UCSD-AML1 (cell line): ENCODE results near the gene SHB.
"Not testable (repeated sequence)": the region's sequence is repeated elsewhere in the genome, so short reads cannot be mapped to it uniquely, and the experiment has no call there.

ENCODE experiments used
- DNase-seq: peaks from one replicate; lab custom pipeline; 2025; ENCODE audit not compliant: unreplicated experiment; lab: John Stamatoyannopoulos, UW

The SHB gene

GRCh38 chr9:37906312-37907239 lies 162.5 kb downstream of the SHB start:
- no peak for DNase-seq

DNA sequence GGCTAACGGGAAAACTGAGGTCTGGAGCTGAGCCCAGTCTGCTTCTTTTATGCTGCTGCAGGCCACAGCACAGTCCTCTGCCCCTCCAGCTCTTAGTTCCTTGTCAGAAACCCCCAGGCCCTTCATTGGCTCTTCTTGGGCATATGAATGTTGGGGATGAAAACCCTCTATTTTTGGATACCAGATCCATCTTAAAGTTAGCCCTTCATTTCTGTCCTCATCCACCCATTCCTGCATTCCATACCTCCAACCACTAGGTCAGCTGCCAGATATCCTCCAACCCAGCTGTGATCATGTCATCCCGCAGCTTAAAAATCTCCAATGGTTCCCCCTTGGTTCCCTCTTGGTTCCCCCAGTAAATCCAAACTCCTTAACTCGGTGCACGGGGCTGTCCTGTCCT lies 163.3 kb downstream of the SHB start:
- no peak for DNase-seq

DNA sequence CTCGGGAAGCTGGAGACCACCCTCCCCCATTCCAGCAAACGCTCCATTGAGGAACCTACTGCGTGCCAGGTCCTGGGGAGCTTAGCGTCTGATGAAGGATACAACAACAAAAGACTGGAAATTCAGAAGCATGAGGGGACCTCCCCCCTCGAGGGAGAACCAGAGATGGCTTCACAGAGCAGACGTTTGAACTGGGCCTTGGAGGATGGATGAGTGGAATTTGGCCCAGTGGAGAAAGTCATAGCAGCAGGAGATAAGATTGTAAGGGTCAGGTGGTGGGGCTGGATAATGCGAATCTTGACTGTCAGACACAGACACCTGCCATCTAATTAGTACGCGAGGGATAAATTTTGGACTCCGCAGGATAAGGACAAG lies 163.9 kb downstream of the SHB start:
- DNase-seq, result no peak

DNA sequence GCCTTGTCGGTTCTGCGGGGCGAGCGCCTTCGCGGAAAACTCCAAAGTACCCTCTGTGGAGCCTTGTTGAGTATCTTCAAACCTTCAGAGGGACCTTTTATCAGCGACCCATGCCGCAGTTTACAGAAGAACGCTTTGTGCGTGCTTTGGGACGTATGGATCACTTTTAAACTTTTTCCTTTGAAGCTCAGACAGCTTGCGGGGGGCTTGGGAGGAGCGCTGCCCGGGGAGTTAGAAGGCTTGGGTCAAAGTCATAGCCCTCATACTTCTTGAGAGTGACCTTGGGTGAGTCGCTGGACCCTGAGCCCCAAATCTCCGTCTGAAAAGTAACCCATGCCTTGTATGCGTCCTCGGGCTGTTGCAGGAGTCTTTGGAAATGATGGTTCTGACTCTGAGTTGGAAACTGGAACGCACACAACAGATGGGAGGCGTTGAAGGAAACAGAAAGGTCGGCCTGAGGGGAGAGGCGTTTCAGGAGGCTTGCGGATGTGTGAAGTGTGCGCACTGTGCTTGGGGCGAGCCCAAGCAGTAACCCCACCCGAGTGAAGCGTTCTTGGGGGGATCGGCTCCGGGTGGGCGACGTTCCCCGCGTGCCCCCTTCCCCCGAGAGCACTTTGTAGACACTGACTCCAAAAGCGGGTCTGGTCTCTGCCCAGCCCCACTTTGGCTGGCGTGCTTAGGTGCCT lies 164.4 kb downstream of the SHB start:
- DNase-seq, result no peak

GRCh38 chr9:37903647-37904444 lies 165.2 kb downstream of the SHB start, which contains the start of gene SLC25A51:
Gene SLC25A51 (minus strand): TSS chr9:37904127. CDS start chr9:37888550, 15,577 bp downstream.
- peak; percentile 95 for DNase-seq

DNA sequence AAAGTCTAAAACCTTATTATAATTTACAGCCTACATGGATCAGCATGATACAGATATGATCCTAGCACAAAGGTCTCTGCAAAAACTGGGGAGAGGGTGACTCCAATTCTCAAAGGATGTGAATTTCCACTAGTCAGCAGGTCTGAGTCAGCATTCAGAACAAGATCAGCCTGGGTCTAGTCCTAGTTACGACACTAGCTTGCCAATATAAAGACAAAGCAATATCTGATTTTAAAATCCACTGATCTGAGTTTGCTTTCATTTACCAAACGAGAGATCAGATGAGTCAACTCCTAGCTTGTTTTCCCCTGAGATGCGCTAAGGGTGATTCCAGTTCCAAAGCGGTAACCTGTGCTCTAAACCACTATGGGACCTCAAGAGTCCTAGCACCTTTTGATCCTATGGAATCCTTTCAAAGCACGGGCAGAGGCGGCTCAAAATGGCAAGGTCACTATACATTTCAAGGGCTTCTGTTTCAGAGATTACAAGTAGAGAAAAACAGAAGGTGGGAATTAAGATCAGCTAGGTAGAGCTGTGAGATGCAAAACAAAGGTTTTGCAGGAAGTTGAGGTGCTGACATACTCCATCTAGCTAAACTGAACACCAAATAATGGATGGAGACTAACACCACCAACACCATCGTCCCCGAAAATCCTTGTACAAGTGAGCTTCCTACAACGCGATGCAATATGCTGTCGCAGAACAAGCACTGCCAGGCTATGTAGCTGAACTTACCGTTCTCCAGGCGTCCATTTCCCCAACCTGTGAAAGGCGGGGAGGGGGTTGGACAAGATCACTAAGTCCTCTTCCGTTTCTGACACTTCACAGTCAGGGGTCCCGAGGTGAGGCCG lies 166.0 kb downstream of the SHB start:
- no peak for DNase-seq

DNA sequence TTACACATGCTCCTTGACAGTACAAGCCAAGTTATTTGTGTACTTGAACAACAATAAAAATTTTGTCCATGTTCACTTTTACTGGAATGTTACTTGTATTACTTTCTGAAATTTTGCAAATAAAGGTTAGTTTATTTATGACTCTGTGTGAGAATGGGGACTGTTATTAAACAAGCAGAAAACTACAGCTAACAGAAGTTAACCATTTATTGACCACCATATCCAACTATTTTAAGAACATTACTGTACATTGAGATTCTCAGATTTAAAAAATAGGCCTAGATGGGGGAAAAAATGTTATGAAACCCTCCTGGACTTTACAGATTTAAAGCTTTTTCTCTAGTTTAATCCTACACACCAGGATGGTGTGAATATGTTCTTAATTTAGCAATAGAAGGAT lies 166.9 kb downstream of the SHB start:
- DNase-seq, result no peak

DNA sequence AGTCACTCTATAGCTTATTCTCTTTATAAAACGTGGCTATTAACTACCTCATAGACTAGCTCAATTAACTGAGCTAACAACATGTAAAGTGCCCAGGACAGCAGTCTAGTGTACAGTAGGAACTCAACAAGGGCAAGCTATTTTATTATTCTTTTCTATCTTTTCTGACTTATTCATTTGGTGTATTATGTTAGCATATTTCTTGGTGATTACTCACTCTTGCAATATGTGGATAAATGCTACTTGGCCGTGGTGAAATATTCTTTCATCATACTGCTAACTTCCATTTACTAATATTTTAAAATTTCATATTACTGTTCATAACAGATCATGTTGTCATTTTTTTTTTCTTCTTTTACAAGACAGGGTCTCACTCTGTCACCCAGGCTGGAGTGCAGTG lies 170.0 kb downstream of the SHB start:
- DNase-seq, result no peak

DNA sequence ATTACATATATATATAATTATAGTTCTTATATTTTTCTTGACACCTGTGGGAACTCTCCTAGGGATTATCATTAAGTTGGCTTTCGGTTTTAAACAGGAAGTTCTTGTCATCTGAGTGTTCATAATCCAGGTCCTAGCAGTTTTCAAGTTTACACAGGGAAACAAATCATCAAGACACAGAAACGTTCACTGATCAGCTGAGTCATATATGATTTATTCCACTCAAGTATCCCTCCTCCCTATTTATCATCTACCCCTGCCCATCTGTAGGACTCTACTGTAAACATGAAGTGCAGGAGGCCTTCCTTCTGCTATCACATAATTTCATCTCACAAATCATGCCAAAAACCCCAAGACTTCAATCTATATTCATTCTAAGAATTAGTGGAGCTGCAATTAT lies 171.4 kb downstream of the SHB start:
- no peak for DNase-seq

DNA sequence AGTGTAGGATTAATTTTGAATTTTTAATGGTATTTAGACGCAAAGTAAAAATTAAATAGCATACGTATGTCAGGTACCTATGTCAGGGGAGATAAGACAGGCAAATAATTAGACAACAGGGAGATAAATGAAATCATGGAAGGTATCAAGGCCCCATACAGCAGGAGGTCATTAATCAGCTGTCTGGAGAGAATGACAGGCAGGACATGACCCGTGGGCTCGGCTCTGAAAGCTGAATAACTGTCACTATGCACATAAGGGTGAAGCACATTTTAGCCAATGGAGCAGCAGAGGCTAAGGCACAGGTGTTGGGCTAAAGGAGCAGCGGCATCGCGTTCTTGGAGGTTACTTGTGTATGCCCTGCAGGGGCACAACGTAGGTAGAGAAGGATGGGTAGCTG lies 177.0 kb downstream of the SHB start:
- DNase-seq, result no peak

GRCh38 chr9:37891042-37891441 lies 178.0 kb downstream of the SHB start:
- not testable (repeated sequence) for DNase-seq

GRCh38 chr9:37889536-37889935 lies 179.5 kb downstream of the SHB start:
- DNase-seq, result no peak

DNA sequence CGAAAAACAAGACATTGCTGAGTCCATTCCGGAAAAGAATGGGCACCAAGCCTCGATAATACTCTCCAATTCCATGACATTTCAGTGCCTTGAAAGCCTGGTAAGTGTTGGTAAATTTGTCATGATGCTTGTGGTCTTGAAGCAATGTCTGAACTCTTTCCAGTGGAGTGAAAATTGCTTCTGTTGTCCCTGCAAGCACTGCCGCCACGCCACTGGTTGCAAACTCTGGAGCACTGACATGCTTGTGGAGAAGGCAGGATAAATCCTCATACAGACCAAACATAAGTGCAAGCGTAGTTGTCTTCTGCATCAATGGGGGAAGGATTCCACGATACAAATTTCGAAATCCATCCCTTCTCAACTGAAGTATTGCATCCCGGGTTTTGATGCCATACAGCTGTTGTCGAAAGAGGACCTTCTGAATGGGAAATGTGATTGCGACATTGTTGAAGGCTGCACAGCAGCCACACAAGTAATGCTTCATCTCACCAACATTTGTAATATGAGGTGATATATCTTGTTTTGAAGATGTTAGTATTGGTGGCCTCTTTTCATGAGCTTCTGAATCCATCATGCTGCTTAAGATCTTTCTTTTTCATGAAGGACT lies 180.9 kb downstream of the SHB start:
- DNase-seq, result not testable (repeated sequence)

- no peak for DNase-seq
Measured at GRCh38 chr9:37880916-37881479, 188.0 kb downstream of the SHB start.

DNA sequence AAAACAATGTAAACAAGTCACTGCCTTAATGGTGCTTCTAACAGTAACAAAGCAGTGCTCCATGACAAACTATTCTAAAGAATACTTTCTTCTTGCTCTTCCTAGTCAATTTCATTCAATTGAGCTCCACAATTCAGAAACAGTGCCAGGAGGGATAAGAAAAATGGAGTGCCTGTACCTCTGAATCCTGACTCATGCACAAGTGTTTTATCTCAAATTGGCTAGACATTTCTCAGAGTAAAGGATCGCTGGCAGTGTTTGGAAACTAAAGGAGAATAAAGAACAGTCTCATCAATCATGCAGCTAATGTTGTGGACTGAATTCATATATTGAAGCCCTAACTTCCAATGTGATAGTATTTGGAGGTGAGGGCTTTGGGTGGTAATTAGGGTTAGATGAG lies 192.7 kb downstream of the SHB start:
- no peak for DNase-seq

- no peak for DNase-seq
Measured at GRCh38 chr9:37873955-37874354, 195.1 kb downstream of the SHB start.

GRCh38 chr9:37870799-37871176 lies 198.2 kb downstream of the SHB start:
- DNase-seq, result no peak

DNA sequence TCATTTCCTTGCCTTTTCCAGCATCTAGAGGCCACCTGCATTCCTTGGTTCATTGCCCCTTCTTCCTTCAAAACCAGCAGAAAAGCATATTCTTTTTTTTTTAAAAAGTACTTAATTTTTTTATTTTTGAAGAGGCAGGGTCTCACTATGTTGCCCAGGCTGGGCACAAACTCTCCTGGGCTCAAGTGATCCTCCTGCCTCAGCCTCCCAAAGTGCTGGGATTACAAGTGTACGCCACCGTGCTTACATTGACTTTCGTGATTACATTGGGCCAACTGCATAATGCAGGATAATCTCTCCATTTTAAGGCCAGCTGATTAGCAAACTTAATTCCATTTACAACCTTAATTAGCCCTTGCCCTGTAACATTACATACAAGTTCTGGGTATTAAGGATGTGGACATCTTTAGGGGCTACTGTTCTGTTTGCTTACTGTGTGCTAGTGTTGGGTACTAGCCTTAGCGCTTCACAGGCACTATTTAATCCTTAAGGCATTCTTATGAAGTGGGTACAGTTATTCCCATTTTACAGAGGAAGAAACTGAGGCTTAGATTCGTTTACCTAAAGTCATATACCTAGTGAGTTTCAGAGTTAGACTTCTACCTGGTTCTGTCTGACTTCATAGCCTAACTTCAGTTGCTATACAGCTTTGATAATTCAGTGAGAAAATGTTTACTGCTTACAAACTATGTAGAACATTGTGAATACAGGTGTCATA lies 198.8 kb downstream of the SHB start:
- DNase-seq, result no peak
